HEK293 (cell line): ENCODE results near the gene DGKQ.

ENCODE experiments used
- CTCF ChIA-PET: fragments of 350-600 bp; formaldehyde crosslinking; extraction: SDS; loops from one replicate; lab custom pipeline; 2021; ENCODE audit warnings: antibody characterized with exemption; lab: Yijun Ruan, JAX
- POLR2A ChIA-PET: fragments of 300-600 bp; formaldehyde crosslinking; extraction: SDS; loops from one replicate; lab custom pipeline; 2020; ENCODE audit warnings: antibody characterized with exemption, inconsistent platforms; lab: Yijun Ruan, JAX
- H3K27ac ChIP-seq: fragments of 200-500 bp; sonication (Bioruptor generic); 2 replicates; pipeline ENCODE4 v1.5.1; 2014; ENCODE audit warnings: low read depth, low read length, control low read depth, inconsistent platforms; ENCODE audit errors: extremely low read depth
- H3K36me3 ChIP-seq, 2 experiments: fragments of 200-500 bp in 1 of 2; sonication (Bioruptor generic) in 1 of 2; 1 replicate in 1 of 2; 2 replicates in 1 of 2; pipeline ENCODE4 v1.5.1; 2014 to 2017; ENCODE audit warnings: inconsistent platforms in 2 of 2, low read length in 2 of 2; ENCODE audit not compliant: control insufficient read depth in 2 of 2, insufficient read depth in 1 of 2
- H3K4me1 ChIP-seq: fragments of 200-500 bp; sonication (Bioruptor generic); 2 replicates; pipeline ENCODE4 v1.5.1; 2014; ENCODE audit warnings: mild to moderate bottlenecking, low read length, inconsistent platforms; ENCODE audit not compliant: control insufficient read depth, insufficient read depth
- H3K4me3 ChIP-seq: 2 replicates; pipeline ENCODE4 v1.5.1; 2011; ENCODE audit warnings: low read depth, mild to moderate bottlenecking, control low read depth, low read length, moderate library complexity
- H3K9me3 ChIP-seq: fragments of 200-500 bp; sonication (Bioruptor generic); 2 replicates; pipeline ENCODE4 v1.5.1; 2014; ENCODE audit warnings: low read depth, low read length, inconsistent platforms; ENCODE audit not compliant: control insufficient read depth, insufficient read depth
- BCL11A ChIP-seq: fragments of 450-650 bp; formaldehyde crosslinking; IDR thresholded peaks from 2 replicates; pipeline ENCODE4 v1.5.1; 2016; ENCODE audit warnings: low read depth, missing biosample characterization, missing genetic modification characterization
- BCL11B ChIP-seq: fragments of 450-650 bp; formaldehyde crosslinking; IDR thresholded peaks from 2 replicates; pipeline ENCODE4 v1.5.1; 2016; ENCODE audit warnings: low read depth, missing biosample characterization, missing genetic modification characterization
- GLIS1 ChIP-seq: fragments of 450-650 bp; formaldehyde crosslinking; IDR thresholded peaks from 2 replicates; pipeline ENCODE4 v1.5.1; 2016; ENCODE audit warnings: missing biosample characterization, missing genetic modification characterization
- GLIS2 ChIP-seq: fragments of 450-650 bp; formaldehyde crosslinking; IDR thresholded peaks from 2 replicates; pipeline ENCODE4 v1.5.1; 2016; ENCODE audit warnings: missing biosample characterization, missing genetic modification characterization
- KLF16 ChIP-seq: fragments of 450-650 bp; formaldehyde crosslinking; IDR thresholded peaks from 2 replicates; pipeline ENCODE4 v1.5.1; 2017; ENCODE audit warnings: missing biosample characterization, missing genetic modification characterization
- KLF9 ChIP-seq: fragments of 450-650 bp; formaldehyde crosslinking; IDR thresholded peaks from 2 replicates; pipeline ENCODE4 v1.5.1; 2016; ENCODE audit warnings: missing biosample characterization, missing genetic modification characterization, low read depth
- RBAK ChIP-seq: fragments of 450-650 bp; formaldehyde crosslinking; IDR thresholded peaks from 2 replicates; pipeline ENCODE4 v1.5.1; 2016; ENCODE audit warnings: missing biosample characterization, missing genetic modification characterization
- REPIN1 ChIP-seq: fragments of 450-650 bp; formaldehyde crosslinking; IDR thresholded peaks from 2 replicates; pipeline ENCODE4 v1.5.1; 2017; ENCODE audit warnings: missing biosample characterization, missing genetic modification characterization, low read depth
- ZBTB8A ChIP-seq: fragments of 450-650 bp; formaldehyde crosslinking; IDR thresholded peaks from 2 replicates; pipeline ENCODE4 v1.5.1; 2016; ENCODE audit warnings: missing biosample characterization, missing genetic modification characterization
- ZIC2 ChIP-seq: fragments of 450-650 bp; formaldehyde crosslinking; IDR thresholded peaks from 2 replicates; pipeline ENCODE4 v1.5.1; 2016; ENCODE audit warnings: missing biosample characterization, missing genetic modification characterization
- ZNF169 ChIP-seq: fragments of 450-650 bp; formaldehyde crosslinking; IDR thresholded peaks from 2 replicates; pipeline ENCODE4 v1.5.1; 2016; ENCODE audit warnings: missing biosample characterization, missing genetic modification characterization
- ZNF221 ChIP-seq: fragments of 450-650 bp; formaldehyde crosslinking; IDR thresholded peaks from 2 replicates; pipeline ENCODE4 v1.5.1; 2017; ENCODE audit warnings: missing biosample characterization, missing genetic modification characterization, borderline replicate concordance
- ZNF404 ChIP-seq: fragments of 450-650 bp; formaldehyde crosslinking; IDR thresholded peaks from 2 replicates; pipeline ENCODE4 v1.5.1; 2017; ENCODE audit warnings: missing biosample characterization, missing genetic modification characterization
- ZNF423 ChIP-seq: fragments of 450-650 bp; formaldehyde crosslinking; IDR thresholded peaks from 2 replicates; pipeline ENCODE4 v1.5.1; 2016; ENCODE audit warnings: missing biosample characterization, missing genetic modification characterization
- TF ChIP-seq, protein P1 (sequence below): fragments of 450-650 bp; formaldehyde crosslinking; IDR thresholded peaks from 2 replicates; pipeline ENCODE4 v1.5.1; 2017; ENCODE audit warnings: missing biosample characterization, mild to moderate bottlenecking, missing genetic modification characterization, moderate library complexity
- TF ChIP-seq, protein P2 (sequence below): fragments of 450-650 bp; formaldehyde crosslinking; IDR thresholded peaks from 2 replicates; pipeline ENCODE4 v1.5.1; 2017; ENCODE audit warnings: missing biosample characterization, missing genetic modification characterization
- TF ChIP-seq, protein P3 (sequence below): fragments of 450-650 bp; formaldehyde crosslinking; IDR thresholded peaks from 2 replicates; pipeline ENCODE4 v1.5.1; 2016; ENCODE audit warnings: missing biosample characterization, missing genetic modification characterization, borderline replicate concordance
- TF ChIP-seq, protein P4 (sequence below): fragments of 450-650 bp; formaldehyde crosslinking; IDR thresholded peaks from 2 replicates; pipeline ENCODE4 v1.5.1; 2016; ENCODE audit warnings: missing biosample characterization, missing genetic modification characterization
- TF ChIP-seq, protein P5 (sequence below): fragments of 450-650 bp; formaldehyde crosslinking; IDR thresholded peaks from 2 replicates; pipeline ENCODE4 v1.5.1; 2016; ENCODE audit warnings: missing biosample characterization, missing genetic modification characterization, borderline replicate concordance

The DGKQ gene

DNA sequence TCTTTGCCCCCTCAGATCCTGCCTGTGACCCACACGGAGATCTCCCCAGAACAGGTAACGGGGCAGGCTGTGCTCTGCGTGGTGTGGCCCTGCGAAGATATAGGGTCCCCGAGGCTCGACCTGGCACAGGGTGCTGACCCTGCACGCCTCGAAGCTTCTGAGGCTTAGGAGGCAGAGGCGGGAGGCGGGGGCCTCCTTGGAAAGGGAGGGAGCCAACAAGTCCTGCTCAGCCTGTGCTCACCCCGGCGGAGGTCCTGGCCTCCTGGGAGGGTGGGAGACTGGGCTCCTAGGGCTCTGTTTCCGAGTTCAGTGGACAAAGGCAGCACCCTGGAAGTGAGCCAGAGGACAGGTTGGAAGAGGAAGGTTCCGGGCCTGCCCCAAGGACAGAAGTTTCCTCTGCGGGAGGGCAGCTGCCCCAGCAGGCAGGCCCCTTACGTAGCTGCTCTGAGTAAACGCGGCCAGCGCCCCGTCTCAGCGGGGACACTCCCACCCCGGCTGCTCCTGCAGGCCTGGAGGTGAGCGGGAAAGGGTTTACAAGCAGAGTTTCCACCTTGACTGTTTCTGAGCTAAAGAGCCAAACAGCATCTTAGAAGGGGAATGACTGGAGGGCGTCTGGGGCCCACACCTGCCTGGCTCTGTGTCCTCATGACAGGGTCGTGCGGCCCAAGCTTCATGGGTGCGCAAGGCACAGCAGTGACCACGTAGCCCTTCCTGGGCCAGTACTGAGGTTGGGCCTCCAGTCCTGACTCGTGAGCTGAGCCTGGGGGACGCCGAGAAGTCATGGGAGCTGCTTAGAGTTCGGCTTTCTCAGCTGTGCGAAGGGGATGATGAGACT lies 25.1 kb downstream of the DGKQ start:
- CTCF ChIA-PET = no interaction called here
- TF ChIP-seq ZNF404 (tag by site-specific recombination) = no peak
- no peak for TF ChIP-seq BCL11A
- TF ChIP-seq ZIC2 = peak; percentile 97
- TF ChIP-seq, protein P1, sequence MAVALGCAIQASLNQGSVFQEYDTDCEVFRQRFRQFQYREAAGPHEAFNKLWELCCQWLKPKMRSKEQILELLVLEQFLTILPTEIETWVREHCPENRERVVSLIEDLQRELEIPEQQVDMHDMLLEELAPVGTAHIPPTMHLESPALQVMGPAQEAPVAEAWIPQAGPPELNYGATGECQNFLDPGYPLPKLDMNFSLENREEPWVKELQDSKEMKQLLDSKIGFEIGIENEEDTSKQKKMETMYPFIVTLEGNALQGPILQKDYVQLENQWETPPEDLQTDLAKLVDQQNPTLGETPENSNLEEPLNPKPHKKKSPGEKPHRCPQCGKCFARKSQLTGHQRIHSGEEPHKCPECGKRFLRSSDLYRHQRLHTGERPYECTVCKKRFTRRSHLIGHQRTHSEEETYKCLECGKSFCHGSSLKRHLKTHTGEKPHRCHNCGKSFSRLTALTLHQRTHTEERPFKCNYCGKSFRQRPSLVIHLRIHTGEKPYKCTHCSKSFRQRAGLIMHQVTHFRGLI (tag by site-specific recombination) = no peak
- no peak for TF ChIP-seq REPIN1 (tag by site-specific recombination)
- TF ChIP-seq GLIS1 = peak; percentile 86
- TF ChIP-seq ZNF169 (tag by site-specific recombination) = no peak
- TF ChIP-seq BCL11B (tag by site-specific recombination) = no peak
- TF ChIP-seq KLF9 (tag by site-specific recombination) = no peak
- peak; percentile 46 for TF ChIP-seq GLIS2 (tag by site-specific recombination)
- 0 out of 2 replicates have a peak, but pooled peaks have one; percentile 27 for TF ChIP-seq ZNF423 (tag by site-specific recombination)
- TF ChIP-seq, protein P2, sequence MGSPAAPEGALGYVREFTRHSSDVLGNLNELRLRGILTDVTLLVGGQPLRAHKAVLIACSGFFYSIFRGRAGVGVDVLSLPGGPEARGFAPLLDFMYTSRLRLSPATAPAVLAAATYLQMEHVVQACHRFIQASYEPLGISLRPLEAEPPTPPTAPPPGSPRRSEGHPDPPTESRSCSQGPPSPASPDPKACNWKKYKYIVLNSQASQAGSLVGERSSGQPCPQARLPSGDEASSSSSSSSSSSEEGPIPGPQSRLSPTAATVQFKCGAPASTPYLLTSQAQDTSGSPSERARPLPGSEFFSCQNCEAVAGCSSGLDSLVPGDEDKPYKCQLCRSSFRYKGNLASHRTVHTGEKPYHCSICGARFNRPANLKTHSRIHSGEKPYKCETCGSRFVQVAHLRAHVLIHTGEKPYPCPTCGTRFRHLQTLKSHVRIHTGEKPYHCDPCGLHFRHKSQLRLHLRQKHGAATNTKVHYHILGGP = no peak
- TF ChIP-seq ZNF221 (tag by site-specific recombination) = no peak
- H3K27ac ChIP-seq = no peak overlapping the region
- peaks cover 0 to 3% of the 10 kb centered on the region in 2 experiments; a peak in 1 of 3 replicates for H3K36me3 ChIP-seq
- H3K4me1 ChIP-seq = 0 out of 2 replicates have a peak, but pooled peaks cover 3% of the 10 kb centered on the region
- H3K9me3 ChIP-seq = no peaks in the 10 kb centered on the region
- POLR2A ChIA-PET = interaction anchor here (1.0 kb wide), 1 partner anchor 14 kb away, joined by 4 read pairs; no protein-coding TSS in a partner anchor
- no peak overlapping the region for H3K4me3 ChIP-seq

DNA sequence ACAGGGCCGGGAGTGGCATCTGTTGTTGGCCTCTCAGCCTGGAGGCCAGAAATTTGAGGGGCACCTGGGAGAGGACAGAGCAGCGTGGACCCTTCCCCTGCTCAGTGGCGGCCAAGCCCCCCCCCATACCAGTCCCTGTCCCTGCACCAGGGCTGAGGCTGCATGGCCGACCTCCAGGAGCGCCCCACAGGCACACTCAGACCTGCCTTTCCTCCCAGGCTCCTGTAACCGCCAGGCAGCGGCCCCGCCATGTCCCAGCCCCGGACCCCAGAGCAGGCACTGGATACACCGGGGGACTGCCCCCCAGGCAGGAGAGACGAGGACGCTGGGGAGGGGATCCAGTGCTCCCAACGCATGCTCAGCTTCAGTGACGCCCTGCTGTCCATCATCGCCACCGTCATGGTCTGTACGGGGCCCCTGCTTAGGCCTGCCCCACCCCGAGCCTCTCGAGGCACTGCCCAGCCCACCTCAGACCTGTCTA lies 25.8 kb downstream of the DGKQ start:
- ChIA-PET POLR2A (no interaction called here), CTCF (no interaction called here)
- TF ChIP-seq, protein P3, sequence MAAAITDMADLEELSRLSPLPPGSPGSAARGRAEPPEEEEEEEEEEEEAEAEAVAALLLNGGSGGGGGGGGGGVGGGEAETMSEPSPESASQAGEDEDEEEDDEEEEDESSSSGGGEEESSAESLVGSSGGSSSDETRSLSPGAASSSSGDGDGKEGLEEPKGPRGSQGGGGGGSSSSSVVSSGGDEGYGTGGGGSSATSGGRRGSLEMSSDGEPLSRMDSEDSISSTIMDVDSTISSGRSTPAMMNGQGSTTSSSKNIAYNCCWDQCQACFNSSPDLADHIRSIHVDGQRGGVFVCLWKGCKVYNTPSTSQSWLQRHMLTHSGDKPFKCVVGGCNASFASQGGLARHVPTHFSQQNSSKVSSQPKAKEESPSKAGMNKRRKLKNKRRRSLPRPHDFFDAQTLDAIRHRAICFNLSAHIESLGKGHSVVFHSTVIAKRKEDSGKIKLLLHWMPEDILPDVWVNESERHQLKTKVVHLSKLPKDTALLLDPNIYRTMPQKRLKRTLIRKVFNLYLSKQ (tag by site-specific recombination) = no peak
- TF ChIP-seq KLF16 (tag by site-specific recombination) (no peak), RBAK (tag by site-specific recombination) (no peak), ZBTB8A (tag by site-specific recombination) (no peak)
- TF ChIP-seq, protein P4, sequence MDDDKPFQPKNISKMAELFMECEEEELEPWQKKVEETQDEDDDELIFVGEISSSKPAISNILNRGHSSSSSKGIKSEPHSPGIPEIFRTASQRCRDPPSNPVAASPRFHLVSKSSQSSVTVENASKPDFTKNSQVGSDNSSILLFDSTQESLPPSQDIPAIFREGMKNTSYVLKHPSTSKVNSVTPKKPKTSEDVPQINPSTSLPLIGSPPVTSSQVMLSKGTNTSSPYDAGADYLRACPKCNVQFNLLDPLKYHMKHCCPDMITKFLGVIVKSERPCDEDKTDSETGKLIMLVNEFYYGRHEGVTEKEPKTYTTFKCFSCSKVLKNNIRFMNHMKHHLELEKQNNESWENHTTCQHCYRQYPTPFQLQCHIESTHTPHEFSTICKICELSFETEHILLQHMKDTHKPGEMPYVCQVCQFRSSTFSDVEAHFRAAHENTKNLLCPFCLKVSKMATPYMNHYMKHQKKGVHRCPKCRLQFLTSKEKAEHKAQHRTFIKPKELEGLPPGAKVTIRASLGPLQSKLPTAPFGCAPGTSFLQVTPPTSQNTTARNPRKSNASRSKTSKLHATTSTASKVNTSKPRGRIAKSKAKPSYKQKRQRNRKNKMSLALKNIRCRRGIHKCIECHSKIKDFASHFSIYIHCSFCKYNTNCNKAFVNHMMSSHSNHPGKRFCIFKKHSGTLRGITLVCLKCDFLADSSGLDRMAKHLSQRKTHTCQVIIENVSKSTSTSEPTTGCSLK (tag by site-specific recombination) = no peak
- TF ChIP-seq, protein P5, sequence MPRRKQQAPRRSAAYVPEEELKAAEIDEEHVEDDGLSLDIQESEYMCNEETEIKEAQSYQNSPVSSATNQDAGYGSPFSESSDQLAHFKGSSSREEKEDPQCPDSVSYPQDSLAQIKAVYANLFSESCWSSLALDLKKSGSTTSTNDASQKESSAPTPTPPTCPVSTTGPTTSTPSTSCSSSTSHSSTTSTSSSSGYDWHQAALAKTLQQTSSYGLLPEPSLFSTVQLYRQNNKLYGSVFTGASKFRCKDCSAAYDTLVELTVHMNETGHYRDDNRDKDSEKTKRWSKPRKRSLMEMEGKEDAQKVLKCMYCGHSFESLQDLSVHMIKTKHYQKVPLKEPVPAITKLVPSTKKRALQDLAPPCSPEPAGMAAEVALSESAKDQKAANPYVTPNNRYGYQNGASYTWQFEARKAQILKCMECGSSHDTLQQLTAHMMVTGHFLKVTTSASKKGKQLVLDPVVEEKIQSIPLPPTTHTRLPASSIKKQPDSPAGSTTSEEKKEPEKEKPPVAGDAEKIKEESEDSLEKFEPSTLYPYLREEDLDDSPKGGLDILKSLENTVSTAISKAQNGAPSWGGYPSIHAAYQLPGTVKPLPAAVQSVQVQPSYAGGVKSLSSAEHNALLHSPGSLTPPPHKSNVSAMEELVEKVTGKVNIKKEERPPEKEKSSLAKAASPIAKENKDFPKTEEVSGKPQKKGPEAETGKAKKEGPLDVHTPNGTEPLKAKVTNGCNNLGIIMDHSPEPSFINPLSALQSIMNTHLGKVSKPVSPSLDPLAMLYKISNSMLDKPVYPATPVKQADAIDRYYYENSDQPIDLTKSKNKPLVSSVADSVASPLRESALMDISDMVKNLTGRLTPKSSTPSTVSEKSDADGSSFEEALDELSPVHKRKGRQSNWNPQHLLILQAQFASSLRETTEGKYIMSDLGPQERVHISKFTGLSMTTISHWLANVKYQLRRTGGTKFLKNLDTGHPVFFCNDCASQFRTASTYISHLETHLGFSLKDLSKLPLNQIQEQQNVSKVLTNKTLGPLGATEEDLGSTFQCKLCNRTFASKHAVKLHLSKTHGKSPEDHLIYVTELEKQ (tag by site-specific recombination) = no peak
- Histone ChIP-seq H3K9me3 (no peaks in the 10 kb centered on the region), H3K27ac (no peak overlapping the region), H3K4me3 (no peak overlapping the region), H3K36me3 (no peaks in the 10 kb centered on the region), H3K4me1 (0 out of 2 replicates have a peak, but pooled peaks cover 3% of the 10 kb centered on the region)
